GM13976 (cell line): Measurements from ENCODE around the gene GMEB2.
"Not testable (repeated sequence)": the region's sequence is repeated elsewhere in the genome, so short reads cannot be mapped to it uniquely, and the experiment has no call there.

Experiments
- DNase-seq: peaks from one replicate; pipeline ENCODE4 v3.0.0; 2012; ENCODE audit warnings: low spot score
- in situ Hi-C: fragments of 300-500 bp; cut with MboI; formaldehyde crosslinking; loops from one replicate; pipeline ENCODE4 v1.12.0; 2022; ENCODE audit warnings: low sequenced_read_pairs, mixed read lengths, inconsistent platforms; ENCODE audit not compliant: unreplicated experiment
- TF ChIP-seq, protein P1 (sequence below): IDR thresholded peaks from 2 replicates; pipeline ENCODE4 v1.5.1; 2012; ENCODE audit warnings: borderline replicate concordance, mild to moderate bottlenecking; ENCODE audit not compliant: insufficient read depth; ENCODE audit errors: extremely low read depth, missing control alignments, control extremely low read depth

Gene GMEB2, protein sequence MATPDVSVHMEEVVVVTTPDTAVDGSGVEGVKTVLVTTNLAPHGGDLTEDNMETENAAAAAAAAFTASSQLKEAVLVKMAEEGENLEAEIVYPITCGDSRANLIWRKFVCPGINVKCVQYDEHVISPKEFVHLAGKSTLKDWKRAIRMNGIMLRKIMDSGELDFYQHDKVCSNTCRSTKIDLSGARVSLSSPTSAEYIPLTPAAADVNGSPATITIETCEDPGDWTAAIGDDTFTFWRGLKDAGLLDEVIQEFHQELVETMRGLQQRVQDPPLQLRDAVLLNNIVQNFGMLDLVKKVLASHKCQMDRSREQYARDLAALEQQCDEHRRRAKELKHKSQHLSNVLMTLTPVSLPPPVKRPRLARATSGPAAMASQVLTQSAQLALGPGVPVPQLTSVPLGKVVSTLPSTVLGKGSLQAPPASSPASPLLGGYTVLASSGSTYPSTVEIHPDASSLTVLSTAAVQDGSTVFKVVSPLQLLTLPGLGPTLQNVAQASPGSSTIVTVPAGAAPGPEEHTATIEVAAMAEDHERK

GRCh38 chr20:63626424-63627128 is at the start of gene GMEB2:
TSS of gene GMEB2 (minus strand) at chr20:63627101. CDS start at chr20:63619397, 7,704 bp downstream.
- TF ChIP-seq, protein P1, sequence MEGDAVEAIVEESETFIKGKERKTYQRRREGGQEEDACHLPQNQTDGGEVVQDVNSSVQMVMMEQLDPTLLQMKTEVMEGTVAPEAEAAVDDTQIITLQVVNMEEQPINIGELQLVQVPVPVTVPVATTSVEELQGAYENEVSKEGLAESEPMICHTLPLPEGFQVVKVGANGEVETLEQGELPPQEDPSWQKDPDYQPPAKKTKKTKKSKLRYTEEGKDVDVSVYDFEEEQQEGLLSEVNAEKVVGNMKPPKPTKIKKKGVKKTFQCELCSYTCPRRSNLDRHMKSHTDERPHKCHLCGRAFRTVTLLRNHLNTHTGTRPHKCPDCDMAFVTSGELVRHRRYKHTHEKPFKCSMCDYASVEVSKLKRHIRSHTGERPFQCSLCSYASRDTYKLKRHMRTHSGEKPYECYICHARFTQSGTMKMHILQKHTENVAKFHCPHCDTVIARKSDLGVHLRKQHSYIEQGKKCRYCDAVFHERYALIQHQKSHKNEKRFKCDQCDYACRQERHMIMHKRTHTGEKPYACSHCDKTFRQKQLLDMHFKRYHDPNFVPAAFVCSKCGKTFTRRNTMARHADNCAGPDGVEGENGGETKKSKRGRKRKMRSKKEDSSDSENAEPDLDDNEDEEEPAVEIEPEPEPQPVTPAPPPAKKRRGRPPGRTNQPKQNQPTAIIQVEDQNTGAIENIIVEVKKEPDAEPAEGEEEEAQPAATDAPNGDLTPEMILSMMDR: no peak
- DNase-seq: peak; percentile 87
- in situ Hi-C loops: no loop called here

DNA sequence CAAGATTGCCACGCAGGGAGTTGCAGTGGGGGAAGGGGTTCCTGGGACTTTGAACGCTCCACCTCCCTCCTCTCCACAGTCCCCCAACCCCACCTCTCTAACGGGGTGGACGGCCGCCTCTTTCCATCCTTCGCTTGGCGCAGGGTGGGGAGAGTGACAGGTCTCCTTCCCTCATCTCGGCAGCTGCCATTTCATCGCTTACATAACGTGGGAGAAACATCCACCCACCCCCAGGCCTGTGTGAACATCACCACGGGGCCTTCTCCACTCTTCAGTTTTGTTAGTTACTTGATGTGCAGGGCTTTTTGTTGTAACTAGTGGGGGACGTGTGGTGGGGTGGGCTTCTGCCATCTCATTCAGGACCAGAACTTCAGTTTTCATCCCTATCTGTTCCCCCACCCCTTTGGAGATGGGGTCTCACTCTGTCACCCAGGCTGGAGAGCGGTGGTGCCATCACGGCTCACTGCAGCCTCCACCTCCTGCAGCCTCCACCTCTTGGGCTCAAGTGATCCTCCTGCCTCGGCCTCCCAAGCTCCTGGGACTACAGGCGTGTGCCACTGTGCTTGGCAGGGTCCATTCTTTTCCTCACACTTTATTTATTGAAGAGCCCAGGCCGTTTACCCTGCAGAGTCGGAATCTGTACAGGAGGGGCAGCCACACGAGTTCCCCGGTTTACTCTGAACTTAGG is 48.9 kb upstream of the GMEB2 start:
- no peak for DNase-seq
- TF ChIP-seq, protein P1: no peak
- in situ Hi-C loops: no loop called here

GRCh38 chr20:63673951-63674350 is 47.0 kb upstream of the GMEB2 start:
- in situ Hi-C loops: no loop called here
- TF ChIP-seq, protein P1: no peak
- no peak for DNase-seq

- in situ Hi-C loops: no loop called here
- TF ChIP-seq, protein P1: no peak
- DNase-seq: no peak
Measured at GRCh38 chr20:63672666-63673065, 45.8 kb upstream of the GMEB2 start.

DNA sequence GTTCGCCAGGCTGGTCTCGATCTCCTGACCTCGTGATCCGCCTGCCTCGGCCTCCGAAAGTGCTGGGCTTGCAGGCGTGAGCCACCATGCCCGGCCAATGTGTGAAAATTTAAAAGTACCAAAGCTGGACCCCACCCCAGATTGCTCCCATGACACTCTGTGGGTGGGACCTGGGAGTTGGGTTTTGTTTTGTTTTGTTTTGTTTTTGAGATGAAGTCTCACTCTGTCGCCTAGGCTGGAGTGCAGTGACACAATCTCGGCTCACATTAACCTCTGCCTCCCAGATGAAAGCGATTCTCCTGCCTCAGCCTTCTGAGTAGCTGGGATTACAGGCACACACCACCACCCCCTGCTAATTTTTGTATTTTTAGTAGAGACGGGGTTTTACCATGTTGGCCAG is 44.8 kb upstream of the GMEB2 start:
- DNase-seq, in situ Hi-C loops: not testable (repeated sequence)

GRCh38 chr20:63668351-63668750 is 41.5 kb upstream of the GMEB2 start:
- in situ Hi-C loops: no loop called here
- TF ChIP-seq, protein P1: no peak
- no peak for DNase-seq
